Endothelial cell of umbilical vein (primary cell): ENCODE results near the gene ABTB2. TPM values are rescaled to one million over a fixed set of nuclear protein-coding genes. Genes with fewer than 3 reads are reported as not detected.

ENCODE experiments used
- BruUV-seq: library from RNA; stranded (reverse); fragments of 400-500 nt; replicated peaks from 2 replicates; lab custom pipeline; 2021; lab: Mats Ljungman, UMichigan
- CTCF ChIA-PET: fragments of 300-600, 350-600 bp; sonication (Branson Sonifier 250); formaldehyde crosslinking; loops from one replicate; lab custom pipeline; 2021; ENCODE audit warnings: antibody characterized with exemption, inconsistent platforms; lab: Charles Lee
- POLR2A ChIA-PET: fragments of 300-600, 350-600 bp; sonication (Branson Sonifier 250); formaldehyde crosslinking; loops from one replicate; lab custom pipeline; 2021; ENCODE audit warnings: antibody characterized with exemption, inconsistent platforms; lab: Charles Lee
- DNase-seq: peaks from one replicate; pipeline ENCODE4 v3.0.0-alpha.2; 2011; ENCODE audit warnings: low read depth, low spot score
- FAIRE-seq: peaks from 2 replicates; lab custom pipeline; 2011; peaks lifted over from hg19 to GRCh38; lab: Jason Lieb, UNC
- H2AFZ ChIP-seq: 2 replicates; pipeline ENCODE4 v1.6.0; 2012; ENCODE audit warnings: low read depth, low read length, control low read depth, inconsistent platforms
- H3K27ac ChIP-seq: 2 replicates; pipeline ENCODE4 v1.5.1; 2011; ENCODE audit warnings: low read depth, mild to moderate bottlenecking, control low read depth, low read length, moderate library complexity; ENCODE audit not compliant: insufficient read depth
- H3K27me3 ChIP-seq, 2 experiments: 2 replicates each; pipeline versions ENCODE4 v1.6.0 to v1.6.1; 2011; ENCODE audit warnings: low read length in 2 of 2, mixed read lengths in 1 of 2; ENCODE audit not compliant: control insufficient read depth in 2 of 2, insufficient read depth in 2 of 2
- H3K36me3 ChIP-seq, 2 experiments: 2 replicates in 1 of 2; 3 replicates in 1 of 2; pipeline ENCODE4 v1.5.1; 2011; ENCODE audit warnings: low read length in 2 of 2, mild to moderate bottlenecking in 1 of 2, moderate library complexity in 1 of 2; ENCODE audit not compliant: control insufficient read depth in 2 of 2, insufficient read depth in 2 of 2; ENCODE audit errors: extremely low read depth in 1 of 2
- H3K4me1 ChIP-seq: 3 replicates; pipeline ENCODE4 v1.5.1; 2011; ENCODE audit warnings: mild to moderate bottlenecking, low read length; ENCODE audit not compliant: control insufficient read depth, insufficient read depth; ENCODE audit errors: extremely low read depth
- H3K4me2 ChIP-seq: 2 replicates; pipeline ENCODE4 v1.6.1; 2011; ENCODE audit warnings: low read length, control low read depth, mixed read lengths; ENCODE audit not compliant: insufficient read depth
- H3K4me3 ChIP-seq, 3 experiments: fragments of 200-600 bp in 1 of 3; sonication (generic), shearing (Covaris generic) in 1 of 3; replicated peaks in 1 of 3; 2 replicates each; pipeline ENCODE4 v1.5.1; 2011 to 2016; ENCODE audit warnings: control low read depth in 3 of 3, low read length in 3 of 3, mild to moderate bottlenecking in 2 of 3, inconsistent platforms in 1 of 3, low read depth in 1 of 3, moderate library complexity in 1 of 3; ENCODE audit not compliant: insufficient read depth in 1 of 3
- H3K79me2 ChIP-seq: 2 replicates; pipeline ENCODE4 v1.6.0; 2012; ENCODE audit warnings: low read length, inconsistent platforms; ENCODE audit not compliant: control insufficient read depth, insufficient read depth
- H3K9ac ChIP-seq: replicated peaks from 2 replicates; pipeline ENCODE3; 2011; ENCODE audit warnings: low read length, control low read depth; ENCODE audit not compliant: insufficient read depth; ENCODE audit errors: extremely low read depth
- H3K9me1 ChIP-seq: replicated peaks from 3 replicates; pipeline ENCODE4 v1.6.0; 2011; ENCODE audit warnings: mild to moderate bottlenecking, low read length; ENCODE audit not compliant: control insufficient read depth, insufficient read depth; ENCODE audit errors: extremely low read depth
- H3K9me3 ChIP-seq: replicated peaks from 2 replicates; pipeline ENCODE4 v1.5.1; 2012; ENCODE audit warnings: low read length, inconsistent platforms; ENCODE audit not compliant: control insufficient read depth, insufficient read depth
- H4K20me1 ChIP-seq: replicated peaks from 2 replicates; pipeline ENCODE3; 2011; ENCODE audit warnings: mild to moderate bottlenecking, low read length; ENCODE audit not compliant: control insufficient read depth, insufficient read depth; ENCODE audit errors: extremely low read depth
- EZH2 ChIP-seq: IDR thresholded peaks from 2 replicates; pipeline ENCODE4 v1.6.1; 2012; ENCODE audit warnings: borderline replicate concordance, low read depth, mild to moderate bottlenecking, moderate library complexity, low read length, inconsistent platforms; ENCODE audit not compliant: severe bottlenecking
- FOS ChIP-seq: IDR thresholded peaks from 2 replicates; pipeline ENCODE4 v1.6.1; 2011; ENCODE audit warnings: mild to moderate bottlenecking, low read length, moderate library complexity, borderline replicate concordance; ENCODE audit not compliant: insufficient read depth
- GATA2 ChIP-seq: IDR thresholded peaks from 2 replicates; pipeline ENCODE4 v1.7.0; 2011; ENCODE audit warnings: low read depth, mild to moderate bottlenecking, moderate library complexity, mixed read lengths, low read length; ENCODE audit not compliant: insufficient read length, insufficient read depth
- JUN ChIP-seq: IDR thresholded peaks from 2 replicates; pipeline ENCODE4 v1.6.1; 2011; ENCODE audit warnings: borderline replicate concordance, low read depth; ENCODE audit not compliant: insufficient read length, insufficient read depth
- MYC ChIP-seq: IDR thresholded peaks from one replicate; pipeline ENCODE4 v1.6.1; 2011; ENCODE audit warnings: mild to moderate bottlenecking, low read depth, low read length
- POLR2A ChIP-seq: IDR thresholded peaks from 2 replicates; pipeline ENCODE4 v1.6.1; 2012; ENCODE audit warnings: low read depth, mild to moderate bottlenecking, control low read depth, low read length
- POLR2AphosphoS5 ChIP-seq: IDR thresholded peaks from 2 replicates; pipeline ENCODE4 v1.6.1; 2012; ENCODE audit warnings: low read depth, mild to moderate bottlenecking, control low read depth, low read length, moderate library complexity; ENCODE audit not compliant: insufficient read depth
- dilution Hi-C: fragments of 300-500 bp; cut with MboI; formaldehyde crosslinking; loops from one replicate; pipeline ENCODE4 v1.15.0; 2019; ENCODE audit warnings: low sequenced_read_pairs; ENCODE audit not compliant: extremely low pct_ligation_motif_present
- intact Hi-C: fragments of 100-400 bp; cut with micrococcal nuclease; formaldehyde crosslinking; loops from one replicate; pipeline ENCODE4 v1.10.0; 2022
- polyA plus RNA-seq, 4 experiments: library from polyadenylated mRNA; depleted of rRNA in 3 of 4; stranded (reverse) in 3 of 4; unstranded in 1 of 4; fragments of >200 nt; gene quantifications; 2 replicates each; pipeline versions ENCODE4 v1.2.1 to v1.2.3, GENCODE V29; 2011 to 2012; ENCODE audit warnings: missing spikeins in 1 of 4
- total RNA-seq: library from RNA; stranded (reverse); gene quantifications from 2 replicates; pipeline ENCODE4 v1.2.3, GENCODE V29; 2021
- TF ChIP-seq, protein P1 (sequence below), 2 donors: IDR thresholded peaks; 1 replicate in 1 of 2; 2 replicates in 1 of 2; pipeline ENCODE4 v1.5.1; 2011; ENCODE audit warnings: low read length in 2 of 2, mild to moderate bottlenecking in 2 of 2, moderate library complexity in 2 of 2, control low read depth in 1 of 2, inconsistent platforms in 1 of 2, low read depth in 1 of 2; ENCODE audit not compliant: insufficient read depth in 1 of 2; ENCODE audit errors: extremely low read depth in 1 of 2
- TF ChIP-seq, protein P2 (sequence below): IDR thresholded peaks from 2 replicates; pipeline ENCODE4 v1.6.1; 2011; ENCODE audit not compliant: insufficient read depth, insufficient read length

Gene ABTB2
- total and polyA plus RNA-seq, 2 donors (not counting 3 experiments of a cell fraction or from before 2014, with no cell fraction given), result 0.11 to 0.14 TPM

DNA sequence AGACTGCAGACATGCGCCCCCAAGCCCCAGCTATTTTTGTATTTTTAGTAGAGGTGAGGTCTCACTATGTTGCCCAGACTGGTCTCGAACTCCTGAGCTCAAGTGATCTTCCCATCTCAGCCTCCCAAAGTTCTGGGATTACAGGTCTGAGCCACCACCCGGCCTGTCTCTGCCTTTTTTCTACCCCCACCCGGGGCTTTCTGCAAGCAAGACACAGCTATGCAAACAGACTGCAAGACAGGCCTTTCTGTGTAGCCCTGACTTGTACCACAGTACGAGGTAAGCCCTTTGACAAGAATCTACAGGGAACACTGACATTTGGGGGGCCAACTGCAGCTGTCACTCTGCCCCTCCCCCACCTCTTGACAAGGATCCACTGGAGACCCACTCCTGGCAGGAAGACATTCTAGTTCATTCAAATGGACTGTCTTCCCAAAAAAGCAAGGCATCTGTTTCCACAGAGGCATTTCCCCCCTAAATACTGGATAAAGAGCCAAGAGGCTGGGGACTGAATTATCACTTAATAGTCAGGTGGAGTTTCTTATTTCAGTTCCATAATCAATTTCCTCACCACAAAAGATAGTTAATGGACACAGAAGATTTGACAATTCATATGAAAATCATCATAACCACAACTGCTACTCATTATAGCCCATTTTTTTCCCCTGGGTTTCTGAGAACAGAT, 118.2 kb downstream of the ABTB2 start:
- CTCF ChIA-PET, result interaction anchor here (1.2 kb wide), 1 partner anchor 10 kb away, joined by 4 read pairs; no protein-coding TSS in a partner anchor
- DNase-seq (no peak), FAIRE-seq (no peak)
- dilution Hi-C loops, result no loop called here
- Histone ChIP-seq H3K4me1 (no peaks in the 10 kb centered on the region), H4K20me1 (no peaks in the 10 kb centered on the region), H3K79me2 (no peaks in the 10 kb centered on the region), H3K9me1 (no peaks in the 10 kb centered on the region), H3K4me2 (no peak overlapping the region), H3K9me3 (no peaks in the 10 kb centered on the region), H3K9ac (no peak overlapping the region), H3K27ac (no peak overlapping the region), H2AFZ (no peak overlapping the region), H3K36me3 (no peaks in the 10 kb centered on the region), H3K4me3 (no peak overlapping the region), H3K27me3 (peaks cover 0 to 3% of the 10 kb centered on the region in 2 experiments)
- intact Hi-C loops, result no loop called here
- no TSS peak for BruUV-seq
- POLR2A ChIA-PET, result no interaction called here
- TF ChIP-seq FOS, result no peak
- no peak for TF ChIP-seq JUN
- TF ChIP-seq POLR2A, result no peak
- TF ChIP-seq POLR2AphosphoS5, result no peak
- no peak for TF ChIP-seq GATA2
- TF ChIP-seq, protein P1, sequence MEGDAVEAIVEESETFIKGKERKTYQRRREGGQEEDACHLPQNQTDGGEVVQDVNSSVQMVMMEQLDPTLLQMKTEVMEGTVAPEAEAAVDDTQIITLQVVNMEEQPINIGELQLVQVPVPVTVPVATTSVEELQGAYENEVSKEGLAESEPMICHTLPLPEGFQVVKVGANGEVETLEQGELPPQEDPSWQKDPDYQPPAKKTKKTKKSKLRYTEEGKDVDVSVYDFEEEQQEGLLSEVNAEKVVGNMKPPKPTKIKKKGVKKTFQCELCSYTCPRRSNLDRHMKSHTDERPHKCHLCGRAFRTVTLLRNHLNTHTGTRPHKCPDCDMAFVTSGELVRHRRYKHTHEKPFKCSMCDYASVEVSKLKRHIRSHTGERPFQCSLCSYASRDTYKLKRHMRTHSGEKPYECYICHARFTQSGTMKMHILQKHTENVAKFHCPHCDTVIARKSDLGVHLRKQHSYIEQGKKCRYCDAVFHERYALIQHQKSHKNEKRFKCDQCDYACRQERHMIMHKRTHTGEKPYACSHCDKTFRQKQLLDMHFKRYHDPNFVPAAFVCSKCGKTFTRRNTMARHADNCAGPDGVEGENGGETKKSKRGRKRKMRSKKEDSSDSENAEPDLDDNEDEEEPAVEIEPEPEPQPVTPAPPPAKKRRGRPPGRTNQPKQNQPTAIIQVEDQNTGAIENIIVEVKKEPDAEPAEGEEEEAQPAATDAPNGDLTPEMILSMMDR (IDR thresholded peaks at IDR 0.05; ENCODE audit: extremely low read depth in 1 of 2, insufficient read depth in 1 of 2, low read depth in 1 of 2, low read length in 2 of 2), result no peak
- no peak for TF ChIP-seq EZH2
- TF ChIP-seq, protein P2, sequence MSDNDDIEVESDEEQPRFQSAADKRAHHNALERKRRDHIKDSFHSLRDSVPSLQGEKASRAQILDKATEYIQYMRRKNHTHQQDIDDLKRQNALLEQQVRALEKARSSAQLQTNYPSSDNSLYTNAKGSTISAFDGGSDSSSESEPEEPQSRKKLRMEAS, result no peak
- no peak for TF ChIP-seq MYC
